Activated CD4-positive, alpha-beta memory T cell treated with anti-CD3 and anti-CD28 coated beads, Interleukin-2, amount 10 ng/mL, durations not matched to agents 7 days and 5 days (primary cell): ENCODE results near the gene PHLDB2. TPM values are rescaled to one million over a fixed set of nuclear protein-coding genes. Genes with fewer than 3 reads are reported as not detected.

ENCODE experiments used
- CTCF ChIA-PET: fragments of 350-600 bp; sonication (Branson Sonifier 250); formaldehyde crosslinking; loops from one replicate; lab custom pipeline; 2021; ENCODE audit warnings: antibody characterized with exemption, inconsistent platforms; lab: Charles Lee
- POLR2A ChIA-PET: fragments of 350-600 bp; sonication (Branson Sonifier 250); formaldehyde crosslinking; loops from one replicate; lab custom pipeline; 2021; ENCODE audit warnings: antibody characterized with exemption; lab: Charles Lee
- DNase-seq: peaks from one replicate; pipeline ENCODE4 v3.0.0-alpha.2; 2020
- H3K27ac Mint-ChIP-seq: one replicate; pipeline ENCODE4 v1.8.0; 2021; ENCODE audit warnings: mild to moderate bottlenecking, mixed read lengths
- H3K27me3 Mint-ChIP-seq: one replicate; pipeline ENCODE4 v1.8.0; 2021; ENCODE audit warnings: mixed read lengths
- H3K36me3 Mint-ChIP-seq: one replicate; pipeline ENCODE4 v1.8.0; 2021; ENCODE audit warnings: low read depth, mixed read lengths
- H3K4me1 Mint-ChIP-seq: one replicate; pipeline ENCODE4 v1.8.0; 2021; ENCODE audit warnings: mixed read lengths
- H3K4me3 Mint-ChIP-seq: one replicate; pipeline ENCODE4 v1.8.0; 2021; ENCODE audit warnings: mild to moderate bottlenecking, mixed read lengths
- H3K9me3 Mint-ChIP-seq: one replicate; pipeline ENCODE4 v1.8.0; 2021; ENCODE audit warnings: mixed read lengths
- total RNA-seq, 2 experiments: library from RNA; stranded (reverse); gene quantifications; one replicate each; pipeline ENCODE4 v1.2.3, GENCODE V29; 2021

Gene PHLDB2
- total RNA-seq, 2 experiments from 2014 or later = 4.6 to 6.3 TPM

- POLR2A ChIA-PET = interaction anchor here (1.5 kb wide), 1 partner anchor 23 kb away, joined by 7 read pairs; no protein-coding TSS in a partner anchor
- H3K27ac Mint-ChIP-seq = no peak overlapping the region
These were observed 153.3 kb downstream of the PHLDB2 start for GRCh38 chr3:112012205-112012992.

GRCh38 chr3:112013058-112013783 is 154.2 kb downstream of the PHLDB2 start:
- H3K4me1 Mint-ChIP-seq = peaks cover 17% of the 10 kb centered on the region
- no peaks in the 10 kb centered on the region for H3K36me3 Mint-ChIP-seq
- H3K4me3 Mint-ChIP-seq = no peak overlapping the region
- CTCF ChIA-PET = interaction anchor here (0.5 to 8.2 kb wide), 45 partner anchors 10 to 465 kb away, joined by 3 to 202 read pairs (median 3); partner anchors contain the start of genes ABHD10, C3orf52, PHLDB2 and TMPRSS7
- DNase-seq = peak; percentile 75
- no peaks in the 10 kb centered on the region for H3K27me3 Mint-ChIP-seq
- no peak overlapping the region for H3K27ac Mint-ChIP-seq
- H3K9me3 Mint-ChIP-seq = no peaks in the 10 kb centered on the region
- POLR2A ChIA-PET = interaction anchor here (0.7 to 1.5 kb wide), 5 partner anchors 8 to 34 kb away, joined by 3 to 12 read pairs (median 5); partner anchors contain the start of gene ABHD10

More at GRCh38 chr3:112012205-112012992, 153.3 kb downstream of the PHLDB2 start:
- no peaks in the 10 kb centered on the region for H3K9me3 Mint-ChIP-seq
- peaks cover 17% of the 10 kb centered on the region for H3K4me1 Mint-ChIP-seq
- H3K36me3 Mint-ChIP-seq = no peaks in the 10 kb centered on the region
- no peak overlapping the region for H3K4me3 Mint-ChIP-seq
- CTCF ChIA-PET = interaction anchor here (1.2 to 8.2 kb wide), 16 partner anchors 9 to 464 kb away, joined by 3 to 202 read pairs (median 10); partner anchors contain the start of genes ABHD10 and TMPRSS7
- DNase-seq = no peak
- no peaks in the 10 kb centered on the region for H3K27me3 Mint-ChIP-seq

- Mint-ChIP-seq H3K36me3 (no peaks in the 10 kb centered on the region), H3K9me3 (no peaks in the 10 kb centered on the region), H3K27me3 (no peaks in the 10 kb centered on the region), H3K27ac (no peak overlapping the region), H3K4me3 (no peak overlapping the region), H3K4me1 (peaks cover 17% of the 10 kb centered on the region)
- no peak for DNase-seq
- ChIA-PET POLR2A (interaction anchor here (0.7 to 1.5 kb wide), 5 partner anchors 9 to 35 kb away, joined by 3 to 12 read pairs (median 5); partner anchors contain the start of gene ABHD10), CTCF (interaction anchor here (0.5 to 8.2 kb wide), 44 partner anchors 10 to 465 kb away, joined by 3 to 202 read pairs (median 3); partner anchors contain the start of genes ABHD10, C3orf52, PHLDB2 and TMPRSS7)
These were observed 154.7 kb downstream of the PHLDB2 start for GRCh38 chr3:112013784-112014143.

GRCh38 chr3:112017091-112017490 is 158.0 kb downstream of the PHLDB2 start:
- ChIA-PET CTCF (interaction anchor here (0.7 to 8.2 kb wide), 3 partner anchors 26 to 302 kb away, joined by 3 to 202 read pairs (median 12); no protein-coding TSS in a partner anchor), POLR2A (no interaction called here)
- no peaks in the 10 kb centered on the region for H3K36me3 Mint-ChIP-seq
- DNase-seq = no peak
- H3K9me3 Mint-ChIP-seq = no peaks in the 10 kb centered on the region
- no peak overlapping the region for H3K4me3 Mint-ChIP-seq
- peaks cover 17% of the 10 kb centered on the region for H3K4me1 Mint-ChIP-seq
- H3K27ac Mint-ChIP-seq = no peak overlapping the region
- no peaks in the 10 kb centered on the region for H3K27me3 Mint-ChIP-seq

- no peaks in the 10 kb centered on the region for H3K27me3 Mint-ChIP-seq
- no peaks in the 10 kb centered on the region for H3K36me3 Mint-ChIP-seq
- H3K4me1 Mint-ChIP-seq = peaks cover 5% of the 10 kb centered on the region
- DNase-seq = no peak
- H3K9me3 Mint-ChIP-seq = no peaks in the 10 kb centered on the region
- CTCF ChIA-PET = no interaction called here
- POLR2A ChIA-PET = no interaction called here
- no peak overlapping the region for H3K4me3 Mint-ChIP-seq
- no peak overlapping the region for H3K27ac Mint-ChIP-seq
These were observed 159.6 kb downstream of the PHLDB2 start for GRCh38 chr3:112018712-112019111.

- POLR2A ChIA-PET = no interaction called here
- H3K4me3 Mint-ChIP-seq = no peak overlapping the region
These were observed 160.7 kb downstream of the PHLDB2 start for GRCh38 chr3:112019716-112020115.

GRCh38 chr3:112020674-112021085 is 161.6 kb downstream of the PHLDB2 start:
- Mint-ChIP-seq H3K27me3 (no peaks in the 10 kb centered on the region), H3K4me3 (no peak overlapping the region), H3K9me3 (no peaks in the 10 kb centered on the region), H3K36me3 (no peaks in the 10 kb centered on the region), H3K27ac (no peak overlapping the region), H3K4me1 (no peaks in the 10 kb centered on the region)
- POLR2A ChIA-PET = no interaction called here
- DNase-seq = no peak
- CTCF ChIA-PET = no interaction called here

More at GRCh38 chr3:112019716-112020115, 160.7 kb downstream of the PHLDB2 start:
- DNase-seq = no peak
- H3K27me3 Mint-ChIP-seq = no peaks in the 10 kb centered on the region
- H3K9me3 Mint-ChIP-seq = no peaks in the 10 kb centered on the region
- no peak overlapping the region for H3K27ac Mint-ChIP-seq
- CTCF ChIA-PET = no interaction called here
- no peaks in the 10 kb centered on the region for H3K4me1 Mint-ChIP-seq
- H3K36me3 Mint-ChIP-seq = no peaks in the 10 kb centered on the region

Other genes with a start within 250 kb of the PHLDB2 start
- gene PLCXD2, start 184.6 kb upstream of the PHLDB2 start, total RNA-seq = 10 to 100 TPM; 12.1 to 13.2 TPM
- 10 to 100 TPM; 40.4 to 44.7 TPM for gene ABHD10, start 119.8 kb downstream of the PHLDB2 start, total RNA-seq
- under 1 TPM in 1 of 2 experiments, not detected in 1; 0.18 TPM for gene TAGLN3, start 139.7 kb downstream of the PHLDB2 start, total RNA-seq
- not detected for gene TMPRSS7, start 175.5 kb downstream of the PHLDB2 start, total RNA-seq
- 1 to 10 TPM; 2.5 to 2.6 TPM for gene C3orf52, start 227.1 kb downstream of the PHLDB2 start, total RNA-seq